Stomach smooth muscle (tissue), 2 donors: ENCODE data around the gene MYOM1.
"Not testable (repeated sequence)": the region's sequence is repeated elsewhere in the genome, so short reads cannot be mapped to it uniquely, and the experiment has no call there.

Experiments used
- H3K27ac ChIP-seq: one replicate; pipeline ENCODE4 v1.7.0; 2013; ENCODE audit warnings: mild to moderate bottlenecking, low read length, inconsistent platforms
- H3K27me3 ChIP-seq, 2 donors: one replicate each; pipeline ENCODE4 v1.7.0; 2013; ENCODE audit warnings: low read length in 2 of 2; ENCODE audit not compliant: insufficient read depth in 2 of 2, control insufficient read depth in 1 of 2
- H3K36me3 ChIP-seq, 2 donors: one replicate each; pipeline ENCODE4 v1.7.0; 2013; ENCODE audit warnings: low read length in 2 of 2; ENCODE audit not compliant: control insufficient read depth in 2 of 2, insufficient read depth in 2 of 2
- H3K4me1 ChIP-seq: one replicate; pipeline ENCODE4 v1.7.0; 2013; ENCODE audit warnings: low read length; ENCODE audit not compliant: control insufficient read depth, insufficient read depth
- H3K4me3 ChIP-seq, 2 donors: one replicate each; pipeline ENCODE4 v1.7.0; 2013; ENCODE audit warnings: low read length in 2 of 2
- H3K9ac ChIP-seq, 2 donors: one replicate each; pipeline ENCODE4 v1.7.0; 2013; ENCODE audit warnings: low read length in 2 of 2, mild to moderate bottlenecking in 1 of 2
- H3K9me3 ChIP-seq, 2 donors: one replicate each; pipeline ENCODE4 v1.7.0; 2013; ENCODE audit warnings: low read length in 2 of 2; ENCODE audit not compliant: control insufficient read depth in 2 of 2
- donor health status: healthy.
- donor health status: Pancreatic carcinoma.

MYOM1 gene

DNA sequence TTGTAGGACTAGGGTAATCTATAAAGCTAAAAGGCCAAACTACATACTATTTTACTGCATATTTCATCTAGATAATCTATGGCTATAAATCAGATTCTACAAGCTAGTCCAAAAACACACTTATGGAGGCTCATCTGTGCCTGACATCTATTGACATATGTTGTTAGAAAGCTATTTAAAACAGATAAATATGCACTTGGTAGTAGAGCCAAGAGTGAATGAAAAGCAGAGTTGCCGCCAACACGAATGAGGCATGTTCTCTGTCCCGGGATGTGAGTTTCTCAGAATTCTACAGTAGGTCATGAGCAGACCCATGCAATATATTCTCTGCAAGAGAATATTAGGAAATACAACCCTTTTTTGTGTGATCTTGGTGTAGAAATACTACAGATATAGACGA is 140.1 kb downstream of the MYOM1 start:
- Histone ChIP-seq H3K36me3 (peaks cover 3 to 18% of the 10 kb centered on the region in 2 donors), H3K4me3 (no peak overlapping the region)

DNA sequence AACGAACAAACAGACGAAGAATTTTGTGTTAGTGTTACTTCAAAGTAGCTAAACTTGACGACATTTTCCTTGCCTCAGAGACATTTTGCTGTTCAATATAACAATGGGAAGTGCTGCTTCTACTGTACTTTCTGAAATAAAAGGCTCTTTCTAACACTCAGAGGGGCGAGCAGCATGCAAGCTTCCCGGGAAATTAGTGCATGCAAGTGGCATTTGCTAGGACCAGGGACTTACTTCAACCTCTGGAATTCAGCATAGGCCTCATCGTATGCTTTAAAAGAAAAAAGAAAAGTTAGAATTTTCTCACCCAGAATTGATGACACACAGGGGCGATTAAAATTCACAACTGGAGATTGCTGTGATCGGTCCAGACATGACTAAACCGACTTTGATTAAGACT is 144.3 kb downstream of the MYOM1 start:
- Histone ChIP-seq H3K27me3 (no peaks in the 10 kb centered on the region), H3K4me3 (no peak overlapping the region), H3K4me1 (no peaks in the 10 kb centered on the region), H3K9ac (no peak overlapping the region), H3K27ac (no peak overlapping the region), H3K36me3 (peaks cover 0 to 9% of the 10 kb centered on the region in 2 donors), H3K9me3 (no peaks in the 10 kb centered on the region)

More for the DNA sequence above, 140.1 kb downstream of the MYOM1 start:
- H3K9me3 ChIP-seq = no peaks in the 10 kb centered on the region
- no peak overlapping the region for H3K27ac ChIP-seq
- no peak overlapping the region for H3K9ac ChIP-seq
- no peaks in the 10 kb centered on the region for H3K4me1 ChIP-seq
- no peaks in the 10 kb centered on the region for H3K27me3 ChIP-seq

DNA sequence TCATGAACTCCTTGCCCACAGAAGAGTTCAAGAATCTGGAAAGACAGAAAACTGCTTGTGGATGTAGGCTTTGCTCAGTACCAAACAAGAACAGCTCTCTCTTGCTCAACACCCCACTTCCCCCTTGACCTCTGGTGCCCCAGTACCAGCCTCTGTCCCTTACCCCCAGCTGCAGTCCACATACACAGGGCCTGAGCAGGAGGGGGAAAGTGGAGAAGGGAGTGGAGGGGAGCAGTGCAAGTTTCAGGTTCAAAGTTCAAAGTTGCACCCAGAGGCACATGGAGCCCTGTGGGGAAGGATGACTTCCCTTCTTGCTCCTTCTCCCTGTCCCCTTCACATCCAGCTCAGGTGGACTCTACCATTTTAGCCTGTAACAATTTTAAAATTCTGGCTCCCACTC is 145.7 kb downstream of the MYOM1 start:
- Histone ChIP-seq H3K4me3 (no peak overlapping the region), H3K27ac (no peak overlapping the region), H3K27me3 (no peaks in the 10 kb centered on the region), H3K9me3 (no peaks in the 10 kb centered on the region), H3K36me3 (peaks cover 0 to 7% of the 10 kb centered on the region in 2 donors), H3K4me1 (no peaks in the 10 kb centered on the region), H3K9ac (no peak overlapping the region)

DNA sequence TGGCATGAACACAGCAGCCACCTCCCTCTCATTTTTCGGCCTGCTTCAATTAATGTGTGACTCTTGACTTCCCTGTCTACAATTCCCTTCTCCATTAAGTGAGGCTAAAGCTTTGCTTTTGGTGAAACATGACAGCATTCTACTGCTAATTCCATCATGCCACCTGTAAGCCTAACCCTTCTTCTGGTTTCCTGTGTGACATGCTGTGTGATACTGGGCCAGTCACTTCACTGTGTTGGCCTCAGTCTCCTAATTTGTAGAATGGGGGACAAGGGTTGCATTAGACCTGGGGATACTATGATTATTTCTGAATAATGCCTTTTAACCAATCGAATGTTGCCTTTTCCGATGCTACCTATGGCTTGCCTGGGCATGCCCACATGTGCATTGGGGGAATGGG is 146.4 kb downstream of the MYOM1 start:
- H3K27me3 ChIP-seq, H3K4me3 ChIP-seq, H3K9me3 ChIP-seq, H3K36me3 ChIP-seq, H3K9ac ChIP-seq, H3K27ac ChIP-seq, H3K4me1 ChIP-seq: not testable (repeated sequence)

DNA sequence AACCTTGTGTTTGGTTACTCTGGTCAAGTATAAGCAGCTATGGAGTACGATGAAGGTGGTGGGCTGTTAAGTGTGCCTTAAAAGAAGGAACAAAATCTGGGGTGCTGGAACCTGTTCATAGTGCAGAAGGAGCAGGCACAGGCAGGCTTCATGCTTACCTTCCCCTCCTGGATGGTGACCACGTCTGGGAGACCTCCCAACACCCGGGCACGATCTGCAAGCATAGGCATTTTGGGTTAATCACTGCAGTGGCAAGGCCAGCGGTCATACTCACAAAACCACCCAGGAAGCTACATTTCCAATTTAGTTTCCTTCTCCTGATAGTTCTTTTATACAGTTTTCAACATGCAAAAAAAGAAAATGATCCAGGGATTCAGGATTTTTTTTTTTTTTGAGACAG is 148.1 kb downstream of the MYOM1 start:
- Histone ChIP-seq H3K27ac (no peak overlapping the region), H3K27me3 (no peaks in the 10 kb centered on the region), H3K4me1 (no peaks in the 10 kb centered on the region), H3K4me3 (no peak overlapping the region), H3K9me3 (no peaks in the 10 kb centered on the region), H3K36me3 (peaks cover 0 to 8% of the 10 kb centered on the region in 2 donors), H3K9ac (no peak overlapping the region)

DNA sequence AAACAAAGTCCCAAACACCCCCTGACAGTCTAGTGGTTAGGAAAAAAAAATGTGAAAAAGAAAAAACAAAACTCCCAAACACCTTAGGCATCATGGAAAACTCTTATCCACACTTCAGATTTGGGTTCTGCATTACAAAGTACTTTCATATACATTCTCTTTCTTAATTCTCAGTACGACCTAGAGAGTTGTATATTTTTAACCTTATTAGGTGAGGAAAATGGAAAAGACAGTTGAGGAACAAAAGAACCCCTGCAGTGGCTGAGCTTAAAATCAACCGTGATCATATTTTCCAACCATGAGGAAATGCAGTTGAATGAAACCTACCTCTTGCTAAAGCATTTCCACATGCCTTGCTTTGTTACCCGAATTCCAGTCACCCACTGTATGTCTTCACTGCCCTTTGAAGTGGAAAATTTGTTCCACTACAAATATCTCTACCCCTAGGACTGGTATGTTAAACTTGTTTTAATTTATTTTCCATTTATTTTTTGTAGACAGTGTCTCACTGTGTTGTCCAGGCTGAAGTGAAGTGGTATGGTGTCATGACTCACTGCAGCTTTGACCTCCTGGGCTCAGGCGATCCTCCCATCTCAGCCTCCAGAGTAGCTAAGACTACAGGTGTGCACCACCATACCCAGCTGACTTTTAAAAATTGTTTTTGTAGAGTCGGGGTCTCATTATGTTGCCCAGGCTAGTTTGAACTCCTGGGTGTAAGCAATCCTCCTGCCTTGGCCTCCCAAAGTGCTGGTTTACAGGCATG is 149.9 kb downstream of the MYOM1 start:
- no peak overlapping the region for H3K4me3 ChIP-seq
- H3K9me3 ChIP-seq = no peaks in the 10 kb centered on the region
- H3K27ac ChIP-seq = no peak overlapping the region
- H3K27me3 ChIP-seq = no peaks in the 10 kb centered on the region
- no peaks in the 10 kb centered on the region for H3K4me1 ChIP-seq
- no peak overlapping the region for H3K9ac ChIP-seq
- peaks cover 0 to 10% of the 10 kb centered on the region in 2 donors for H3K36me3 ChIP-seq

DNA sequence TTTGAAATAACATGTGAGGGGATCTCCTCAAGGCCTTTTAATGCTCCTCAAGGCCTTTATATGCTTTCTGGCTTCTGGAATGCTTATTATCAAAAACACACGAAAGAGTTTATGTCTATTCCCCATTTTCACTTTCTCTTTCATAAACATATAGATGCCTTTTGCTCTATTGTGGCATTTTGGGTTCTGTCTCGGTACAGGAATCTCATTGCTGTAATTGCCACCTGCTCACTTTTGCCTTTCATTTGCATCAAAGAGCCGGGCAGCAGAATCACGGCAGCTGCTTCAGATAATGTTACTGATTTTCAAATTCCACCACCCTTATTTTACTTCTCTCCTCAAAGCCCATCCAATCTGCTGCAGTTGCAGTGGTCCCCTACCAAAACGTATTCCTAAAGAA is 152.0 kb downstream of the MYOM1 start:
- Histone ChIP-seq H3K9me3 (no peaks in the 10 kb centered on the region), H3K27me3 (no peaks in the 10 kb centered on the region), H3K27ac (no peak overlapping the region), H3K4me3 (no peak overlapping the region), H3K36me3 (peaks cover 0 to 10% of the 10 kb centered on the region in 2 donors), H3K4me1 (peaks cover 5% of the 10 kb centered on the region), H3K9ac (no peak overlapping the region)

DNA sequence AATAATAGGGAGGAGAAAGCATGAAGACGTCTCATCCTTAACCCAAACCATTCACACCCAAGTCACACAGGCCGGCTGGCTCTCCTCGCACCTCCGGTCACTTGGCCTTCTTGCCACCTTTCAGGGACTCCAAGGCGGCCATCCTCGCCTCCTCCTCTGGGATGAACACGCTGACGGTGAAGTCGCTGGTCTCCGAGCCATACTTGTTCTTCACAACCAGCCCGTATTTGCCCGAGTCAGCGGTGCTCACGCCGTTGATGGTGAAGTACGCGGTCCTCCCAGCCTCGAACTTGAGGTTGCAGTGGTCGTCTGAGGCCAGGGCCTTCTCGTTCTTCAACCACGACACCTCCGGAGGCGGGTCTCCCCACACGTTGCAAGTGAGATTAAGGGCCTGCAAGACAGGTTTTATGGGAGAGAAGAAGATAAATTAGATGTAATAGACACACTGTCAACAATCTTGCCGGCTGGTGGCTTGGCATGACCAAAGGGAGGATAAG is 152.6 kb downstream of the MYOM1 start:
- no peaks in the 10 kb centered on the region for H3K9me3 ChIP-seq
- H3K4me1 ChIP-seq = peaks cover 6% of the 10 kb centered on the region

DNA sequence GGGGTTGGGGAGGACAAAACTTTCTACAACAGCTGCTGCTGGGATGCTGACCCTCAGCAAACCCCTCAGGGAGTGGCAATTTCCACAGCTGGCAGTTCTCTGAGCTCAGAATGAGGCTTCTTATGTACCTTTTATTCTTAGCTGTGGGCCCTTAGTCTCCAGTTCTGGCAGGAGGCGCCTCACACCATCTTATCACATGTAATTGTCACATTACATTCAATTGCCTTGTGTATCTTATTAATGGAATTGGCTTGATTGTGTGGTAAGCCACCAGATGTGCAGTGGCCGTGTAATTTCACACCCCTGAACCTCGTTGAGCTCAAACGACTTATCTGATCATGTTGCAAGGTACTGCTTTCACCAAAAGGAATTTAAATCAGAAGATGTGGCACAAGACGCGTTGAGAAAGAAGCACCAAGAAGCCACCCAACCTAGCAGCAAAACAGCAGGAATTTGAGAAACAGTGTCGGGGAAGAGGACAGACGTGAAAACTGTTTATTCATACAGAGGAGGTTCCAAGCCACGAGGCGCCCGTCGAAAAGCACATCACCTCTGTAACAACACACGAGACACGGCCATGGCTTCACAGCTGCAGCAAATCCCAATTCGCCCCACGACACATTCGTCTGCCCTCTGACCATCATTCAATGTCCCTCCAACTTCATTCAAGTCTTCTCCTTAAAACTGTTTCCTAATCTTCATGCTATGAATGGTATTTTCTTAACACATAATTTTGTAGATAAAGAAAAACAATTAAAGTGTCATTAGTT is 153.2 kb downstream of the MYOM1 start:
- H3K4me3 ChIP-seq = no peak overlapping the region
- H3K36me3 ChIP-seq = peaks cover 0 to 9% of the 10 kb centered on the region in 2 donors
- H3K9ac ChIP-seq = no peak overlapping the region
- no peaks in the 10 kb centered on the region for H3K27me3 ChIP-seq
- no peaks in the 10 kb centered on the region for H3K9me3 ChIP-seq
- H3K4me1 ChIP-seq = peaks cover 6% of the 10 kb centered on the region
- no peak overlapping the region for H3K27ac ChIP-seq

More for the DNA sequence above, 152.6 kb downstream of the MYOM1 start:
- no peak overlapping the region for H3K9ac ChIP-seq
- no peak overlapping the region for H3K27ac ChIP-seq
- no peaks in the 10 kb centered on the region for H3K27me3 ChIP-seq
- peaks cover 0 to 10% of the 10 kb centered on the region in 2 donors for H3K36me3 ChIP-seq
- no peak overlapping the region for H3K4me3 ChIP-seq

DNA sequence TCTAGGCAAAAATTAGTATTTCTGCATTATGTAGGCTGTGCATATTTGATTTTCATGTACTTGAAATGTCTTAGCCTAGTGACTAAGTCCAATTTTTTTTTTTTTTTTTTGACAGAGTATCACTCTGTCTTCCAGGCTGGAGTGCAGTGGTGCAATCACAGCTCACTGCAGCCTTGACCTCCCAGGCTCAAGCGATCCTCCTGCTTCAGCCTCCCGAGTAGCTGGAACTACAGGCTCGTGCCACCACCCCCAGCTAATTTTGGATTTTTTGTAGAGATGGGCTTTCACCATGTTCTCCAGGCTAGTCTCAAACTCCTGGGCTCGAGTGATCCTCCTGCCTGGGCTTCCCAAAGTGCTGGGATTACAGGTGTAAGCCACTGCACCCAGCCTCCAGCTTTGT is 156.0 kb downstream of the MYOM1 start:
- not testable (repeated sequence) for H3K36me3 ChIP-seq

More for the DNA sequence above, 156.0 kb downstream of the MYOM1 start:
- not testable (repeated sequence) for H3K27ac ChIP-seq, H3K27me3 ChIP-seq, H3K4me1 ChIP-seq, H3K9me3 ChIP-seq, H3K9ac ChIP-seq, H3K4me3 ChIP-seq
